ENCODE data around the gene ZBTB45. TPM values are rescaled to one million over a fixed set of nuclear protein-coding genes. Genes with fewer than 3 reads are reported as not detected.
A peak's percentile ranks its signal among the peaks of the same experiment; 100 is the strongest.

The ZBTB45 gene
- total and polyA plus RNA-seq, 3 experiments from 2014 or later, result 4.8 to 16.1 (median 15.0) TPM

- peaks cover 0 to 1% of the 10 kb centered on the region in 2 donors for H3K27me3 Mint-ChIP-seq
- Histone ChIP-seq H3K36me3 (ENCODE audit: insufficient read depth, low read length) (peaks cover 16% of the 10 kb centered on the region), H3K27ac (ENCODE audit: low read depth, low read length) (peak overlapping the region; percentile 84), H3K4me3 (ENCODE audit: low read length) (peak overlapping the region; percentile 69), H3K9me3 (ENCODE audit: low read length) (no peaks in the 10 kb centered on the region), H3K27me3 (ENCODE audit: insufficient read depth, low read length, poor library complexity, severe bottlenecking) (no peaks in the 10 kb centered on the region), H3K4me1 (ENCODE audit: insufficient read depth, low read length) (peaks cover 59% of the 10 kb centered on the region)
- H3K36me3 Mint-ChIP-seq, result peaks cover 0 to 56% (median 14%) of the 10 kb centered on the region in 3 donors
- H3K4me3 Mint-ChIP-seq, result peak overlapping the region; percentile 89 to 100 (median 97)
- no peak for DNase-seq
- peak overlapping the region; percentile 91 to 99 (median 97) for H3K27ac Mint-ChIP-seq
- no peaks in the 10 kb centered on the region for H3K9me3 Mint-ChIP-seq
- CTCF ChIA-PET, result interaction anchor here (0.9 kb wide), 1 partner anchor 38 kb away, joined by 4 read pairs; the partner anchor contains the start of gene ZBTB45
- peaks cover 64 to 86% (median 67%) of the 10 kb centered on the region in 3 donors for H3K4me1 Mint-ChIP-seq
- POLR2A ChIA-PET, result interaction anchor here (1.0 to 1.5 kb wide), 3 partner anchors 14 to 38 kb away, joined by 4 to 12 read pairs (median 7); partner anchors contain the start of genes MZF1, TRIM28 and ZBTB45
These were observed 37.8 kb upstream of the ZBTB45 start for GRCh38 chr19:58557221-58558065.

- peaks cover 23% of the 10 kb centered on the region for H3K36me3 ChIP-seq (ENCODE audit: insufficient read depth, low read length)
- peaks cover 53% of the 10 kb centered on the region for H3K4me1 ChIP-seq (ENCODE audit: insufficient read depth, low read length)
- Mint-ChIP-seq H3K4me3 (peak overlapping the region; percentile 67 to 97 (median 91)), H3K36me3 (peaks cover 0 to 64% (median 14%) of the 10 kb centered on the region in 3 donors), H3K4me1 (peaks cover 63 to 79% (median 64%) of the 10 kb centered on the region in 3 donors), H3K9me3 (no peaks in the 10 kb centered on the region), H3K27ac (peak overlapping the region; percentile 81 to 99 (median 96)), H3K27me3 (peaks cover 0 to 1% of the 10 kb centered on the region in 2 donors)
- no peaks in the 10 kb centered on the region for H3K27me3 ChIP-seq (ENCODE audit: insufficient read depth, low read length, poor library complexity, severe bottlenecking)
- H3K4me3 ChIP-seq (ENCODE audit: low read length), result peak overlapping the region; percentile 69
- no peak for DNase-seq
- peak overlapping the region; percentile 84 for H3K27ac ChIP-seq (ENCODE audit: low read depth, low read length)
- POLR2A ChIA-PET, result no interaction called here
- CTCF ChIA-PET, result interaction anchor here (0.9 kb wide), 1 partner anchor 37 kb away, joined by 4 read pairs; the partner anchor contains the start of gene ZBTB45
- H3K9me3 ChIP-seq (ENCODE audit: low read length), result no peaks in the 10 kb centered on the region
These were observed 37.1 kb upstream of the ZBTB45 start for GRCh38 chr19:58556622-58557220.

- Mint-ChIP-seq H3K27ac (peak overlapping the region; percentile 81 to 99 (median 98)), H3K4me3 (peak overlapping the region; percentile 89 to 97 (median 93)), H3K36me3 (peaks cover 0 to 70% (median 14%) of the 10 kb centered on the region in 3 donors), H3K9me3 (no peaks in the 10 kb centered on the region), H3K4me1 (peaks cover 58 to 73% (median 59%) of the 10 kb centered on the region in 3 donors), H3K27me3 (peaks cover 0 to 1% of the 10 kb centered on the region in 2 donors)
- POLR2A ChIA-PET, result interaction anchor here (1.2 to 3.1 kb wide), 3 partner anchors 12 to 20 kb away, joined by 6 to 26 read pairs (median 21); partner anchors contain the start of genes MZF1 and TRIM28
- Histone ChIP-seq H3K27me3 (ENCODE audit: insufficient read depth, low read length, poor library complexity, severe bottlenecking) (no peaks in the 10 kb centered on the region), H3K9me3 (ENCODE audit: low read length) (no peaks in the 10 kb centered on the region), H3K4me1 (ENCODE audit: insufficient read depth, low read length) (peaks cover 46% of the 10 kb centered on the region), H3K36me3 (ENCODE audit: insufficient read depth, low read length) (peaks cover 27% of the 10 kb centered on the region), H3K4me3 (ENCODE audit: low read length) (no peak overlapping the region), H3K27ac (ENCODE audit: low read depth, low read length) (peak overlapping the region; percentile 93)
- DNase-seq, result no peak
- CTCF ChIA-PET, result interaction anchor here (1.0 to 5.2 kb wide), 3 partner anchors 25 to 42 kb away, joined by 5 to 45 read pairs (median 10); partner anchors contain the start of gene ZBTB45
These were observed 36.5 kb upstream of the ZBTB45 start for GRCh38 chr19:58555920-58556621.

GRCh38 chr19:58555369-58555885, 35.8 kb upstream of the ZBTB45 start:
- H3K27ac Mint-ChIP-seq, result peak overlapping the region; percentile 97 to 99 (median 98)
- Histone ChIP-seq H3K4me1 (ENCODE audit: insufficient read depth, low read length) (peaks cover 42% of the 10 kb centered on the region), H3K4me3 (ENCODE audit: low read length) (peak overlapping the region; percentile 91), H3K36me3 (ENCODE audit: insufficient read depth, low read length) (peaks cover 33% of the 10 kb centered on the region), H3K9me3 (ENCODE audit: low read length) (no peaks in the 10 kb centered on the region), H3K27ac (ENCODE audit: low read depth, low read length) (peak overlapping the region; percentile 93), H3K27me3 (ENCODE audit: insufficient read depth, low read length, poor library complexity, severe bottlenecking) (no peaks in the 10 kb centered on the region)
- ChIA-PET POLR2A (interaction anchor here (1.2 to 3.1 kb wide), 6 partner anchors 11 to 41 kb away, joined by 5 to 26 read pairs (median 12); partner anchors contain the start of genes MZF1, TRIM28 and ZBTB45), CTCF (interaction anchor here (1.0 to 5.2 kb wide), 4 partner anchors 12 to 41 kb away, joined by 4 to 45 read pairs (median 8); partner anchors contain the start of genes TRIM28 and ZBTB45)
- no peak for DNase-seq
- peaks cover 0 to 1% of the 10 kb centered on the region in 2 donors for H3K27me3 Mint-ChIP-seq
- H3K9me3 Mint-ChIP-seq, result no peaks in the 10 kb centered on the region
- peaks cover 0 to 77% (median 16%) of the 10 kb centered on the region in 3 donors for H3K36me3 Mint-ChIP-seq
- peaks cover 54 to 67% (median 61%) of the 10 kb centered on the region in 3 donors for H3K4me1 Mint-ChIP-seq
- H3K4me3 Mint-ChIP-seq, result peak overlapping the region; percentile 90 to 98 (median 96)

- Mint-ChIP-seq H3K9me3 (no peaks in the 10 kb centered on the region), H3K27ac (peak within 1 kb of the TSS; percentile 97 to 99 (median 98)), H3K36me3 (peaks cover 0 to 84% (median 16%) of the 10 kb centered on the region in 3 donors), H3K4me1 (peaks cover 48 to 63% (median 57%) of the 10 kb centered on the region in 3 donors), H3K27me3 (peaks cover 0 to 1% of the 10 kb centered on the region in 2 donors), H3K4me3 (peak within 1 kb of the TSS; percentile 90 to 98 (median 96))
- ChIA-PET CTCF (interaction anchor here (1.0 to 5.2 kb wide), 6 partner anchors 10 to 41 kb away, joined by 3 to 45 read pairs (median 4); partner anchors contain the start of genes TRIM28 and ZBTB45), POLR2A (interaction anchor here (1.2 to 3.1 kb wide), 7 partner anchors 8 to 40 kb away, joined by 5 to 26 read pairs (median 7); partner anchors contain the start of genes MZF1, TRIM28 and ZBTB45)
- H3K27ac ChIP-seq (ENCODE audit: low read depth, low read length), result peak within 1 kb of the TSS; percentile 93
- DNase-seq, result peak; percentile 96 to 99 (median 99)
- H3K36me3 ChIP-seq (ENCODE audit: insufficient read depth, low read length), result peaks cover 40% of the 10 kb centered on the region
- no peaks in the 10 kb centered on the region for H3K27me3 ChIP-seq (ENCODE audit: insufficient read depth, low read length, poor library complexity, severe bottlenecking)
- peak within 1 kb of the TSS; percentile 91 for H3K4me3 ChIP-seq (ENCODE audit: low read length)
- no peaks in the 10 kb centered on the region for H3K9me3 ChIP-seq (ENCODE audit: low read length)
- H3K4me1 ChIP-seq (ENCODE audit: insufficient read depth, low read length), result peaks cover 35% of the 10 kb centered on the region
These were observed 35.1 kb upstream of the ZBTB45 start, which contains the start of gene CHMP2A for GRCh38 chr19:58554494-58555368. Gene CHMP2A (minus strand): TSS chr19:58555105. CDS start chr19:58554212, 893 bp downstream.

- no peak for DNase-seq
- Mint-ChIP-seq H3K27ac (peak overlapping the region; percentile 97 to 99 (median 98)), H3K4me3 (peak overlapping the region; percentile 90 to 98 (median 96)), H3K27me3 (peaks cover 0 to 1% of the 10 kb centered on the region in 2 donors), H3K36me3 (peaks cover 0 to 88% (median 16%) of the 10 kb centered on the region in 3 donors), H3K9me3 (no peaks in the 10 kb centered on the region), H3K4me1 (peaks cover 43 to 57% (median 52%) of the 10 kb centered on the region in 3 donors)
- Histone ChIP-seq H3K9me3 (ENCODE audit: low read length) (no peaks in the 10 kb centered on the region), H3K27me3 (ENCODE audit: insufficient read depth, low read length, poor library complexity, severe bottlenecking) (no peaks in the 10 kb centered on the region), H3K4me1 (ENCODE audit: insufficient read depth, low read length) (peaks cover 30% of the 10 kb centered on the region), H3K4me3 (ENCODE audit: low read length) (peak overlapping the region; percentile 91), H3K27ac (ENCODE audit: low read depth, low read length) (peak overlapping the region; percentile 93), H3K36me3 (ENCODE audit: insufficient read depth, low read length) (peaks cover 48% of the 10 kb centered on the region)
- ChIA-PET POLR2A (interaction anchor here (1.2 to 3.1 kb wide), 6 partner anchors 9 to 40 kb away, joined by 5 to 26 read pairs (median 12); partner anchors contain the start of genes TRIM28 and ZBTB45), CTCF (interaction anchor here (1.1 to 5.2 kb wide), 4 partner anchors 9 to 40 kb away, joined by 3 to 45 read pairs (median 7); partner anchors contain the start of gene ZBTB45)
These were observed 34.3 kb upstream of the ZBTB45 start for GRCh38 chr19:58553799-58554493.

Data from CD8-positive, alpha-beta memory T cell (primary cell).